ENCODE data around the gene RASA2. TPM values are rescaled to one million over a fixed set of nuclear protein-coding genes. Genes with fewer than 3 reads are reported as not detected.

RASA2 gene
- total and polyA plus RNA-seq, 2 of the 8 experiments (the other 6 are each of a cell fraction or from before 2014, with no cell fraction given), result 3.5 to 15.9 TPM

DNA sequence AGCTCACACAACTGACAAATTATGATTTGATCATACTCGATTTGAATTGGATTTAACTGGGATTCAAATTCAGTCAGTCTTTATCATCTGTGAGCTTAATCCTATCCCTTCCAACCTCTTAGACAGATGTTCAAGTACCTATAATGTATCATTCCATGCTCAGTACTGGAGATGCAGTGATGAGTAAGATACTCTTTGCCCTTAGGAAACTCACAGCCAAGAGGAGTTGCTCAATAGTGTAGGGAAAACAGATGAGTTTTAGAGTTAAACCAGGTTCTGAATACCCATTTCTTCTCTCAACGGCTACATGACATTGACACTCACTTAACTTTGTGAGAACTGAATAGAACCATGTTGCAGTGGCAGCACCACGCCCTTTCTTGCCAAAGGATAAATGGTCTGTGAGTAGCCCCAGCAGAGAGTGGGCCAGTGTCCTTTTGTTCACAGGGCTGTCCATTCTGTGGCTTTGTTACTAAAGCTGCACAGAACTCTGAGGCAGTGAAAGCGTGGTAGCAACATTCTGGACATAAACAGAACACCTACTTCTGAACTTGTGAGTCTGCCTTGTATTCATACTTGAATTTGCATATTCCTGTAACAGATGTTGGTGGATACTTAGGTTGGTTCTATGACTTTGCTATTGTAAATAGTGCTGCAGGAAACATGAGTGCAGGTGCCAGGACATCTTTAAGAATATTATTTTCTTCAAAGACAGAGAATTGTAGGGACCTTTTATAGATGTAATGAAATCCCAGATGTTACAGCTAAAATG is 91.6 kb downstream of the RASA2 start (continued):
- no peak for TF ChIP-seq CHD1 (IDR thresholded peaks at IDR 0.05; ENCODE audit: low read depth, low read length)
- no peak for TF ChIP-seq NRF1 (IDR thresholded peaks at IDR 0.05; ENCODE audit: low read depth, low read length)
- TF ChIP-seq BACH1 (IDR thresholded peaks at IDR 0.05; ENCODE audit: low read length), result no peak
- TF ChIP-seq EP300 (IDR thresholded peaks at IDR 0.05; ENCODE audit: borderline replicate concordance in 1 of 2, low read depth in 2 of 2, low read length in 2 of 2), result no peak

Measured in H1 (cell line).